Esophagus muscularis mucosa (tissue), 3 donors: ENCODE data around the gene ADAMTS7.
A peak's percentile ranks its signal among the peaks of the same experiment; 100 is the strongest.

Experiments used
- CTCF ChIP-seq, 3 experiments: fragments of 200-600 bp in 2 of 3; fragments of 450-650 bp in 1 of 3; sonication (generic) in 2 of 3; IDR thresholded peaks; one replicate each; pipeline ENCODE4 v1.5.1; 2017 to 2019; ENCODE audit warnings: antibody characterized with exemption in 3 of 3, mild to moderate bottlenecking in 2 of 3, moderate library complexity in 1 of 3
- POLR2A ChIP-seq: fragments of 450-650 bp; IDR thresholded peaks from one replicate; pipeline ENCODE4 v1.6.1; 2017; ENCODE audit warnings: antibody characterized with exemption, moderate library complexity, mild to moderate bottlenecking, low read depth

DNA sequence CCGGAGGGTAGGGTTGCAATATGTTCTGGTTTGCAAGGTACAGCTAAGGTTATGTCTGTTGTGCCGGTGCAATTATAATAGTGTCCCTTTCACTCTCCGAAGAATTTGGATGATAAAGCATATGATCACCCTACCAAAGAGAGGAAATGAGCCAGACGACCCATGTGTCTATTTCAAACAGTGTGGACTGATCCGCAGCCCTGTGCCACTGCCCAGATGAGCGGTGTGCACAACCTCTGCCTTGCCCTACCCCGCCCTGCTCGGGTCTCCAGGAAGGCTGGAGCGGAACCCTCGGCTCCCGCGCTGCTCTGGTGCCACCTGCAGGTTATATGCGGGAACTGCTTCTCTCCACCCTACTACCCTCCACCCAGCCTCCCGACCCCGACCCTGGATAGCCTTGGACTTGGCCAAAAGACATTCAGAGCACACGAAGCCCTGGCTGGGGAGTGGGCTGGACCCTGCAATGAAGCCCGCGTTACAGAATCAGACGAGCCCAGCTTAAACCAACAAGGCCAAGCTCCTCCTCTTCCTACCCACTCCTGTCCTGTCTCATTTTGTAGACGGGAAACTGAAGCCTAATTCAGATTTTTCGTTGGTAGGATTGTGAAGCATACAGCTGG lies 101.9 kb downstream of the ADAMTS7 start:
- TF ChIP-seq POLR2A (no peak), CTCF (IDR thresholded peaks at IDR 0.05) (peak; percentile 84 to 91 (median 87))
